ENCODE results near the gene NUP188. TPM values are rescaled to one million over a fixed set of nuclear protein-coding genes. Genes with fewer than 3 reads are reported as not detected.
"Not testable (repeated sequence)": the region's sequence is repeated elsewhere in the genome, so short reads cannot be mapped to it uniquely, and the experiment has no call there.

The NUP188 gene
- total RNA-seq, 1 donor from 2014 or later = 15.9 TPM

DNA sequence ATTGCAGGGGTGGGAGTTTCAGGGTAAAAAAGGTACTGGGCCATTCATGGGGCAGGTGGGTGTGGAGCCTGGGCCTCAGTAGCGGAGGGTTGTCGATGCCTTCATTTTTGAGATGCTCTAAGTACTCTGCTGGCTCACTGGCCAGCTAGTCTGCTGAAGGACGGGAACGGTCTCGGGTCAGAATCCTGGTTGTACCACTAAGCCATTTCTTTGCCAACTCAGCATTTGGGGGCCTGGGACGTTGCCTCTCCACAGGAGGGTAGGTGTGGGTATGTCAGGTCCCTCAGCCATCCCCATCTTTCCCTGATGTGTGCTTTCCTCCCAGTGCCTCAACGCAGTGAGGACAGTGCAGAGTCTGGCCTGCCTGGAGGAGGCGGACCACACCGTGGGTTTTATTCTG lies 55.5 kb downstream of the NUP188 start:
- H3K4me1 ChIP-seq = peaks cover 19% of the 10 kb centered on the region
- H3K27me3 ChIP-seq (ENCODE audit: low read depth) = no peaks in the 10 kb centered on the region
- no peak overlapping the region for H3K27ac ChIP-seq (replicated peaks)
- H3K4me3 ChIP-seq = no peak overlapping the region
- TF ChIP-seq CTCF (IDR thresholded peaks at IDR 0.05; ENCODE audit: borderline replicate concordance) = no peak
- no peak for DNase-seq
- intact Hi-C loops (cut with micrococcal nuclease) = no loop called here
- no peaks in the 10 kb centered on the region for H3K9me3 ChIP-seq (replicated peaks)
- H3K36me3 ChIP-seq = peaks cover 86% of the 10 kb centered on the region

DNA sequence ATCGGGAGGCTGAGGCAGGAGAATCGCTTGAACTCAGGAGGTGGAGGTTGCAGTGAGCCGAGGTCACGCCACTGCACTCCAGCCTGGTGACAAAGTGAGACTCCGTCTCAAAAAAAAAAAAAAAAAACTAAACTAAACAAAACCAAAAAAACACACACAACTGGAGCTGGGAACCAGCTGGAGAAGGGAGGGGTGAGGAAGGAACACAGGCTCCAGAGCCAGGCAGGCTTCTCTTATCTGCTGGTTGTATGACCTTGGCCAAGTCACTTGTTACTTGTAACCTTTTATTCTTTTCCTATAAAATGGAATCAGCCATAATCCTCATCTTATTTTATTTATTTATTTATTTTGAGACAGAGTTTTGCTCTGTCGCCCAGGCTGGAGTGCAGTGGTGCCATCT lies 56.7 kb downstream of the NUP188 start:
- Histone ChIP-seq H3K36me3 (peaks cover 85% of the 10 kb centered on the region), H3K4me1 (peaks cover 19% of the 10 kb centered on the region)
- intact Hi-C loops (cut with micrococcal nuclease); DNase-seq; H3K9me3 ChIP-seq (replicated peaks); H3K4me3 ChIP-seq; H3K27me3 ChIP-seq (ENCODE audit: low read depth); H3K27ac ChIP-seq (replicated peaks): not testable (repeated sequence)

DNA sequence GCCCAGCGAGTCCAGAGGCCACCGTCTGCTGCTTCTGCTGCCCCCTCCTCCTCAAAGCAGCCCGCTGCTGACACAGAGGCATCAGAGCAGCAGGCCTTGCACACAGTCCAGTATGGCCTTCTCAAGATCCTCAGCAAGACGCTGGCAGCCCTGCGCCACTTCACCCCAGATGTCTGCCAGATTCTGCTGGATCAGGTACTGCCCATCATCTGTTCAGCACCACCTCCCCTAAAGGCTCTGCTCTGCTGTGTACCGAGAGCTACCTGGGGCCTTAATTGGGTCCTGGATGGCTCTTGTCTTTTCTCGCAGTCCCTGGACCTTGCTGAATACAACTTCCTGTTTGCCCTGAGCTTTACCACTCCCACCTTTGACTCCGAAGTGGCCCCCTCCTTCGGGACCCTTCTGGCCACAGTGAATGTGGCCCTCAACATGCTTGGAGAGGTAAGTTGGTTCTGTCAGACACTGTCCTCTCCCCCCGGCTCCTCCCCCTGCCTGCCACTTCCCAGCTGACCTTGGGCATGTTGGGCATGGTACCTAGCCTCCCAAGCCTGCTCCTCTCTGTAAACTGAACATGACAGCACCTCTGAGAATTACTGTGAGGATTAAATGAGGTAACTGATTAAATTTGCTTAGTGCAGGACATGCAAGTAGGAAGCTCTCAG lies 58.0 kb downstream of the NUP188 start:
- H3K27ac ChIP-seq (replicated peaks) = no peak overlapping the region
- no peak for TF ChIP-seq CTCF (IDR thresholded peaks at IDR 0.05; ENCODE audit: borderline replicate concordance)
- intact Hi-C loops (cut with micrococcal nuclease) = no loop called here
- no peak for DNase-seq
- no peak overlapping the region for H3K4me3 ChIP-seq
- H3K36me3 ChIP-seq = peaks cover 85% of the 10 kb centered on the region
- no peaks in the 10 kb centered on the region for H3K27me3 ChIP-seq (ENCODE audit: low read depth)
- no peaks in the 10 kb centered on the region for H3K9me3 ChIP-seq (replicated peaks)
- H3K4me1 ChIP-seq = peaks cover 19% of the 10 kb centered on the region

- Histone ChIP-seq H3K4me3 (no peak overlapping the region), H3K9me3 (replicated peaks) (no peaks in the 10 kb centered on the region), H3K27me3 (ENCODE audit: low read depth) (no peaks in the 10 kb centered on the region), H3K4me1 (peaks cover 19% of the 10 kb centered on the region), H3K36me3 (peaks cover 84% of the 10 kb centered on the region), H3K27ac (replicated peaks) (peak overlapping the region; percentile 60)
- TF ChIP-seq CTCF (IDR thresholded peaks at IDR 0.05; ENCODE audit: borderline replicate concordance) = peak; percentile 87
- peak; percentile 58 for DNase-seq
- intact Hi-C loops (cut with micrococcal nuclease) = no loop called here
These were observed 59.0 kb downstream of the NUP188 start for GRCh38 chr9:129006328-129007034.

DNA sequence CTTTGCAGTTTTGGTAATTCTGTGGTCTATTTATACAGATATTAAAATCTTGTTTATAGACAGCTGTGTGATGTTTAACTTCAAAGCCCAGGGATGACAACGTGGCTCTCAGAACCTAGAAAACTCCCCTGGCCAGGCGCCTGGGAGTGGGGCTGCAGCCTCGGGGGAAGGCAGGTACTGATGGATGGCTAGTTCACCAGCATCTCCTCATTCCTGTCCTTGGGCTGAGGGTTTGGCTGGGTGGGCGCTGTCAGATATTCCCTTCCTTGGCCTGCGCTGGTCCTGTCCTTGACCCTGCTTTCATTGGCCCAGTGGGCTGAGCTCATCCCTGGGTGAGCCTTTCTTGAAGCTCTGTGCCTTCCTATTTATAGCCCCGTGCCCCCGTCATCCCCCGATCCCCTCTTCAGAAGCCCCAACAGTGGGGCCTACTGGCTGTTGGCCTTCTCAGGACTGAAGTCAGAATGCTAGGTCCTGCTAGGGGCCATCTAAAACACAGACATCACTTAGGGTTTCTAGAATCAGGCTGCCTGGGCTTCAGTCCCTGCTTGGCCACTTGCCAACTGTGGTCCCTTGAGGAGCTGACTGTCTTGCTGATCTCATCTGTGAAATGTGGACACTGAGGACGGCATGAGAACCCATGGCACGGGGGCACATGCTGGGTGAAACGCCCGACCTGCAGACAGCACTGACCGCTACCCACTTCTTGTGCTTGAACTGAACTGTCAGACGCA lies 59.7 kb downstream of the NUP188 start:
- TF ChIP-seq CTCF (IDR thresholded peaks at IDR 0.05; ENCODE audit: borderline replicate concordance) = peak; percentile 5
- intact Hi-C loops (cut with micrococcal nuclease) = no loop called here
- peaks cover 19% of the 10 kb centered on the region for H3K4me1 ChIP-seq
- DNase-seq = peak; percentile 62
- peaks cover 84% of the 10 kb centered on the region for H3K36me3 ChIP-seq
- H3K4me3 ChIP-seq = no peak overlapping the region
- H3K9me3 ChIP-seq (replicated peaks) = no peaks in the 10 kb centered on the region
- peak overlapping the region; percentile 60 for H3K27ac ChIP-seq (replicated peaks)
- H3K27me3 ChIP-seq (ENCODE audit: low read depth) = no peaks in the 10 kb centered on the region

Data from left ventricle myocardium inferior (tissue), 1 donor.